ENCODE data around the gene SLC7A4. TPM values are rescaled to one million over a fixed set of nuclear protein-coding genes. Genes with fewer than 3 reads are reported as not detected.

The SLC7A4 gene
- total and polyA plus RNA-seq, 10 of the 15 experiments (the other 5 are each of a cell fraction or from before 2014, with no cell fraction given), result 0.06 to 0.25 (median 0.14) TPM; not detected in 6

DNA sequence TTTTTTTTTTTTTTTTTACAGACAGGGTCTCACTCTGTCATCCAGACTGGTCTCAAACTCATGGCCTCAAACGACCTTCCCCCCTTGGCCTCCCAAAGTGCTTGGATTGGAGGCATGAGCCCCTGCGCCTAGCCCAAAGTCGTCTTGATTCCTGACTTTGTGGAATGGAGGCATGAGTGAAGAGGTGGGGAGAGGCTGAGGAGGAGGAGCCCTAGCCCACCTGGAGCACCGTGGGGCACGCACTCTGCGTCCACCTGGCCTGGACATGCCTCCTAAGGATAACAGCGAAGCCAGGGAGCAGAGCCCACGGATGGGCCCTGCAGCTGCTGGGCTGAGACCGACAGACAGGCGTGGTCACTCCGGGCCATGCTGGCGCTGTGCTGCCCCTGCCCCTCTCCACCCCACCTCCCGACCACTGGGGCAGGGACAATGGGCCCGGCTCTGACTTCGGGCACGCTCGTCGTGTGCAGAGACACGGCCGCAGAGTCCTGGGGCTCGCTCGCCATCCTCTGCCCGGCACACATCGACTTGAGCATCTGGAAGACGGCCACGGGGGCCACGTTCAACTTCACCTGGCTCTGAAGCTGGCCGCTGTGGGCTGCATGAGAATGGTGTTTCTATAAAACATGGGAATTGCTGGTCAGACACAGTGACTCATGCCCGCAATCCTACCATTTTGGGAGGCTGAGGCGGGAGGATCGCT is 48.2 kb upstream of the SLC7A4 start:
- intact Hi-C loops (cut with micrococcal nuclease; ENCODE audit: unreplicated experiment) (no loop called here), in situ Hi-C loops (cut with MboI) (no loop called here)
- Histone ChIP-seq H3K79me2 (ENCODE audit: control insufficient read depth, insufficient read depth, low read length) (no peaks in the 10 kb centered on the region), H3K4me1 (ENCODE audit: control insufficient read depth, insufficient read depth, low read length) (no peaks in the 10 kb centered on the region), H3K27ac (ENCODE audit: control insufficient read depth, insufficient read depth) (no peak overlapping the region), H3K36me3 (ENCODE audit: control insufficient read depth in 2 of 2, insufficient read depth in 2 of 2, low read length in 1 of 2) (no peaks in the 10 kb centered on the region), H3K27me3 (replicated peaks in 1 of 2; ENCODE audit: control insufficient read depth in 2 of 2, insufficient read depth in 2 of 2, low read length in 1 of 2) (no peaks in the 10 kb centered on the region; a peak in 1 of 4 replicates), H3K9me3 (replicated peaks; ENCODE audit: control insufficient read depth, insufficient read depth, low read length) (no peaks in the 10 kb centered on the region), H4K20me1 (ENCODE audit: control insufficient read depth, insufficient read depth) (no peaks in the 10 kb centered on the region), H3K4me3 (no peak overlapping the region), H3K9ac (ENCODE audit: control insufficient read depth, insufficient read depth, low read length) (no peak overlapping the region), H3K4me2 (ENCODE audit: control insufficient read depth, insufficient read depth) (no peak overlapping the region), H2AFZ (ENCODE audit: control insufficient read depth, low read depth, low read length) (no peak overlapping the region)
- ChIA-PET RAD21 (ENCODE audit: unreplicated experiment) (no interaction called here), POLR2A (no interaction called here), CTCF (no interaction called here), SMC1A (ENCODE audit: uncharacterized antibody, unreplicated experiment) (no interaction called here)
- DNase-seq (ENCODE audit: low read depth, low spot score) (no peak), ATAC-seq (no peak), FAIRE-seq (no peak)
- WGBS (ENCODE audit: insufficient coverage, insufficient replicate concordance, low lambda C conversion rate, missing lambda C conversion rate), result 60% methylated on average over 31 of the region's 31 CpGs
- TF ChIP-seq SMAD1 (IDR thresholded peaks at IDR 0.05; ENCODE audit: low read depth, partially characterized antibody) (no peak), RCOR1 (conservative IDR thresholded peaks at IDR 0.05; ENCODE audit: low read depth, low read length) (no peak), MEF2B (IDR thresholded peaks at IDR 0.05; ENCODE audit: partially characterized antibody, poor library complexity, severe bottlenecking) (no peak), CBX5 (IDR thresholded peaks at IDR 0.05; ENCODE audit: low read depth) (no peak), CHD4 (IDR thresholded peaks at IDR 0.05) (no peak), HDAC6 (IDR thresholded peaks at IDR 0.05; ENCODE audit: unreplicated experiment) (no peak)
- TF ChIP-seq, protein P1, sequence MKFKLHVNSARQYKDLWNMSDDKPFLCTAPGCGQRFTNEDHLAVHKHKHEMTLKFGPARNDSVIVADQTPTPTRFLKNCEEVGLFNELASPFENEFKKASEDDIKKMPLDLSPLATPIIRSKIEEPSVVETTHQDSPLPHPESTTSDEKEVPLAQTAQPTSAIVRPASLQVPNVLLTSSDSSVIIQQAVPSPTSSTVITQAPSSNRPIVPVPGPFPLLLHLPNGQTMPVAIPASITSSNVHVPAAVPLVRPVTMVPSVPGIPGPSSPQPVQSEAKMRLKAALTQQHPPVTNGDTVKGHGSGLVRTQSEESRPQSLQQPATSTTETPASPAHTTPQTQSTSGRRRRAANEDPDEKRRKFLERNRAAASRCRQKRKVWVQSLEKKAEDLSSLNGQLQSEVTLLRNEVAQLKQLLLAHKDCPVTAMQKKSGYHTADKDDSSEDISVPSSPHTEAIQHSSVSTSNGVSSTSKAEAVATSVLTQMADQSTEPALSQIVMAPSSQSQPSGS (IDR thresholded peaks at IDR 0.05; ENCODE audit: low read length), result no peak
- BruUV-seq (replicated peaks), result no TSS peak

All from GM12878 (cell line).